ENCODE measurements around the gene LRRC45.

DNA sequence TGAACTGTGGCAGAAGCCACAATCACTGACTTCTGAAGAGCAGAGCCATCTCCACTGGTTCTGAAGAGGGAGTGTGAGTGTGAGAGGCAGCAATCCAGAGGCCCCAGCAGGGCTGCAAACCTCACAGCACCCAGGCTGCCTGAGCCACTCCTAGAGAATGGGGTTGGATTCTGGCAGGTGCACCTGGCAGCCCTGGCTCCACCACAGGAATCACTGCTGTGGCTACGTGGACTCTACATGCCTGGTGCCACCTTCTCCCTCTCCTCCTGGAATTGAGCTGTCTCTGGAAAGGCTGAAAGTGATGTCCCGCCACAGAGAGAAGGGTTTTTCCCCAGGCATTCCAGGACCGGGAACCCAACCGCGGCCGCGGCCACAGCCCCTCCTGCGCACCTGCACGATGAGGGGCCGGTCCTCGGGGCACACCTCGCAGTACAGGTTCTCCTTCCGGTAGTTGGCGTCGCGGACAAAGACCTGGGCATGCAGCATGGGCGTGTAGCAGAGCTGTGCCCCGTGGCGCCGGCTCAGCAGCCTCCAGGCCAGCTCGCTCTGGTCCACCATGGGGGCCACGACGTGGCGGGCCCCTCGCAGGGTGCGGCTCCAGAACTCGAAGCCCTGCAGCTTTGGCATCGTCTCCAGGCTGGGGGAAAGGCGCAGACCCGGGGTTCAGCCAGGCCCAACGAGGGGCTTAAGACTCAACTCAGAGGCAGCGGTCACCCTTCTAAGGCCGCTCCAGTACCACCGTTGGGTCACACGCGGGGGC is 41.5 kb downstream of the LRRC45 start:
- TF ChIP-seq, protein P1, sequence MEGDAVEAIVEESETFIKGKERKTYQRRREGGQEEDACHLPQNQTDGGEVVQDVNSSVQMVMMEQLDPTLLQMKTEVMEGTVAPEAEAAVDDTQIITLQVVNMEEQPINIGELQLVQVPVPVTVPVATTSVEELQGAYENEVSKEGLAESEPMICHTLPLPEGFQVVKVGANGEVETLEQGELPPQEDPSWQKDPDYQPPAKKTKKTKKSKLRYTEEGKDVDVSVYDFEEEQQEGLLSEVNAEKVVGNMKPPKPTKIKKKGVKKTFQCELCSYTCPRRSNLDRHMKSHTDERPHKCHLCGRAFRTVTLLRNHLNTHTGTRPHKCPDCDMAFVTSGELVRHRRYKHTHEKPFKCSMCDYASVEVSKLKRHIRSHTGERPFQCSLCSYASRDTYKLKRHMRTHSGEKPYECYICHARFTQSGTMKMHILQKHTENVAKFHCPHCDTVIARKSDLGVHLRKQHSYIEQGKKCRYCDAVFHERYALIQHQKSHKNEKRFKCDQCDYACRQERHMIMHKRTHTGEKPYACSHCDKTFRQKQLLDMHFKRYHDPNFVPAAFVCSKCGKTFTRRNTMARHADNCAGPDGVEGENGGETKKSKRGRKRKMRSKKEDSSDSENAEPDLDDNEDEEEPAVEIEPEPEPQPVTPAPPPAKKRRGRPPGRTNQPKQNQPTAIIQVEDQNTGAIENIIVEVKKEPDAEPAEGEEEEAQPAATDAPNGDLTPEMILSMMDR (IDR thresholded peaks at IDR 0.05) = no peak
- no peak for TF ChIP-seq POLR2A (IDR thresholded peaks at IDR 0.05)
- TF ChIP-seq POLR2AphosphoS5 (IDR thresholded peaks at IDR 0.05) = no peak

All from prostate gland (tissue), 2 donors.